ENCODE results near the gene PON3.

- TF ChIP-seq CTCF (IDR thresholded peaks at IDR 0.05) (no peak), POLR2A (IDR thresholded peaks at IDR 0.05) (no peak)
Observed at GRCh38 chr7:95421847-95422444, 25.8 kb upstream of the PON3 start.

Measured in uterus (tissue), 2 donors.